Measurements from ENCODE around the gene MGAT3.

The MGAT3 gene

DNA sequence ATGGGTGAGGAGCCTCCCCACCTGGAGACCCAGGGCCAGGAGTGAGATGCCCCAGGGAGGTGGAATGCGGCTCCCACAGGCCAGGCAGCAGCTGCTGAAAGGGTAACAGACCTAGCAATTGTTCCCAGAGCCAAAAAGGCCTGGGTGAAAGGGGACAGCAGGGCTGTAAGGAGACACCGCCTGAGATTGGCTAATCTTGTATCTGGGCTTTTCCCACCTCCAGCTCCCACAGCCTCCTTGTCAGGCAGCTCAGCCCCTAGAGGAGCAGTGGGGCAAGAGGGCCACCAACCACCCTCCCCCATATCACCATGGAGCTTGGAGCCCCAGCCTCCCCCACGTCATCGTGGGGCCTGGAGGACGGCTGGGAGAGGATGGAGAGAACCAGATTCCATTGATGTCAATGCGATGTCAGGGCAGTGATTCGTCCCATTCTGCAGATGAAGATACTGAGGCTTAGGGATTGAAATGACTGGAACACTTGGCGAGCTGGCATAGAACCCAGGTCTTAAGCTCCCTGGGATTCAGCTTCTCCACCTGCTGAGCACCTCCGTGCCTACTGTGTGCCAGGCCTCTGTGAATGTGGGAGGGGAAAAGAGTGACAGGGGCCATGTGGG lies 2.9 kb upstream of the MGAT3 start:
- no peak for DNase-seq

DNA sequence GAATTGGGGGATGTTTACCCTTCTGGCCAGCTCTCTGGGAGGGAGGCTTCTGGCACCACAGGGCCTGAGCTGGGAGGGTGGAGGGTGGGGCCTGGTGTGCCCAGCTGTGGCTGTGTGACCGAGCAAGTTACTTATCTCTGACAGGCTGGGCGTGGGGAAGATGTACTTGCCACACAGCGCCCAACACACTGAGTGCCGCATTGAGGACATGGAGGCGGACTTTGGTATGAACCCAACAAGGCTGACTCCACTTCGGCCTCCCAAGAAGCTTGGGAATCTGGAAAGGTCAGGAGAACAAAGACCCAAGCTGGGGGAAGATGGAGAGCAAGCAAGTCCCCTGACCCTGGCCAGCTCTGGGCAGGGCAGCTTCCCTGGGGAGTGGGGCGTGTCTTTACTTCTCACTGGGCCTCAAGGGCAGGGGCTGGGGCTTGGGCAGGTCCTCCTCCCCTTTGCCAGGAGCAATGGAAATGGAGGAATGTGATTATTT lies 2.4 kb upstream of the MGAT3 start:
- no peak for DNase-seq

DNA sequence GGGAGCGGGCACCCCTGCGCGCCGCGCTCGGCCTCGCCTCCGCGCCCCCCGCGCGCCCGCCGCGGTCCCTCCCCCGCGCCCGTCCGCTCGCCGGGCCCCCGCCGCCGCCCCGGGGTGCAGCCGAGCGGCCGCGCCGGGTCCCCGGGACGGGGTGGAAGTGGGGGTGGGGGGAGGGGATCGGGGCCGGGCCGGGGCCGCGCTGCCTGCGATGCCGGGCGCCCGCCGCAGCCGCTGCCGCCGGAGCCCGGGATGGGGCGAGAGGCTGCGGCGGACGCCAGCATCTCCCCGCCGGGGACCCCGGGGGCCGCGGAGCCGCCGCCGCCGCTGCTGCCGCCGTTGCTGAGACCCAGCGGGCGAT lies 365 bp downstream of the MGAT3 start:
- DNase-seq, result no peak

DNA sequence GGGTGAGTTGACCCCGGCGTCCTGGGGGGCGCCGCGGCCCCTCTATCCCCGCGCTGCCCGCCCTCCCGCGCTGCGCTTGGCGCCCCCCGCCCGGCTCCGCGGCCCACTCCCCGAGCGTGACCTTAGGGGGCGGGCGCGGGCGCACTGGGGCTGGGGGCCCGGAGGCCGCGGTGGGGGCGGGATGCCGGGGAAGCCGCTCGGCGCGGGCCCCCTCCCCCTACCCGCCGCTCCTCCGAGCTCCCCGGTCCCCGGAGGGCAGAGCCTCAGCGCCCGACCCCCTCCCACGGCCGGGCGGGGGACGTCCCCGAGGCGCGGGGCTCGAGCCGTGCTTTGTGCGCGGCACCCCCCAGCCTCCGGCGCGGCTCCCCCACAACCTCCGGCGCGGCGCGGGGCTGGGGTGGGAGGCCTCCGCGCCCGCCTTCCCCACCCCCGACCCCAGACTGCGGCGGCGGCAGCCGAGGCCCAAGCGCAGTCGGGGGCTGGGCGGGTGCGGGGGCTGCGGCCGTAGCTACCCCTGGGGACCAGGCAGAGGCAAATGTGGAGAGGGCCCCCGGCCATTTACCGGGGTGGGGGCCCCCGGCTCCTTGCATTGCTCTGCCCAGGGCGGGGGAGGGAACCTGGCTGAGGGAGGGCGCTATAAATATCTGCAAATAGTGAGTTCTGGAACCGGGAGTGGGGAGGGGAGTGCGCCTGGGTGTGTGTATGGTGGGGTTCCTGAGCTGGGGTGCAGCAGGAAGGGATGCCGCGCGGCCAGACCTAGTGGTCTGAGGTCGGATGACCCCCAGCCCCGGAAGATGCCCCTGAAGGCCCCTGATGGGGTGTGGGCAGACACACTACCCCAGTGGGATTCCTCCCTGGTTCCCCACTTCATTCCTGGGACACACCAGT lies 988 bp downstream of the MGAT3 start:
- DNase-seq, result no peak

DNA sequence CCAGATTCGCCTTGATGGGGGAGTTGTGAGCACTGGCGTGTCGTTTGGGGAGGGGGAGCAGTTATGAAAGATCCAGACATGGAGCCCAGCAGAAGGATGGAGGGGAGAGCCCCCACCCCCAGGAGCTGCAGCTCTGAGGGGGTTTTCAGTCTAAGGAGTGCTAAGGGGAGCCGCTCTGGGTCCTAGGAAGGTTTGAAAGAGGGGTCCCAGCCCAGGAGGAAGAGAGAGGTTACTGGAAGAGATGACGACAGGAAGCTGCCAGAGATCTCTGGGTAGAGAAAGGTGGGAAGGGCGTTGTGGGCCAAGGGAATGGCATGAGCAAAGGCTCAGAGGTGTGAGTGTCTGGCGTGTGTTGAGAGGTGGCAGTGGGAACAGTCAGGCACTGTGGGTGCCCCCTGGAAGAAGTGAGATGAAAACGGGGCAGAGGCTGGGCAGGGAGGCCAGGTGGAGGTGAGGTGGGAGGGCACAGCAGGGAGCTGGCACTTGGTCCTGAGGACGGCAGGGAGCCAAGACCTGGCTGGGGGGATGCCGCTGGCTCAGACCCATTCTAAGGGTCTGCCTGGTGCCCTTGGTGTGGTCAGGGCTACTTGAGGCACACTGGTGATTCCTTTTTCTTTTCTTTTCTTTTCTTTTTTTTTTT lies 1.8 kb downstream of the MGAT3 start:
- DNase-seq, result no peak

DNA sequence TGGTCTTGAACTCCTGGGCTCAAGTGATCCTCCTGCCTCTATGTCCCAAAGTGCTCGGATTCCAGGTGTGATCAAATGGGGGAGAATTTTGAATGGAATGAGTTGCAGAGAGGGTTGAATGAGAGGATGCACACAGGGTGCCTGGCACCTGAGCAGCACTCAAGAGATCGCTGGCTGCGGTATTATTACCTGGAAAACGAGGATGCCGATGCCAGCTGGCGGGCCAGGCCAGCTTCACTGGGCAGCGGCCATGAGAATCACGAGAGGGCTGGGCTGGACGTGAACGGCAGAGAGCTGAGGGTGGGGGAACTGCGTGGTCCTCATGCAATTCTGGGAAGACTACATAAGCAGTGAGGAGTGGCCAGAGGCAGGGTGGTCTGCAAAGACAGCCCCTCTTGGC lies 2.9 kb downstream of the MGAT3 start:
- DNase-seq, result no peak

DNA sequence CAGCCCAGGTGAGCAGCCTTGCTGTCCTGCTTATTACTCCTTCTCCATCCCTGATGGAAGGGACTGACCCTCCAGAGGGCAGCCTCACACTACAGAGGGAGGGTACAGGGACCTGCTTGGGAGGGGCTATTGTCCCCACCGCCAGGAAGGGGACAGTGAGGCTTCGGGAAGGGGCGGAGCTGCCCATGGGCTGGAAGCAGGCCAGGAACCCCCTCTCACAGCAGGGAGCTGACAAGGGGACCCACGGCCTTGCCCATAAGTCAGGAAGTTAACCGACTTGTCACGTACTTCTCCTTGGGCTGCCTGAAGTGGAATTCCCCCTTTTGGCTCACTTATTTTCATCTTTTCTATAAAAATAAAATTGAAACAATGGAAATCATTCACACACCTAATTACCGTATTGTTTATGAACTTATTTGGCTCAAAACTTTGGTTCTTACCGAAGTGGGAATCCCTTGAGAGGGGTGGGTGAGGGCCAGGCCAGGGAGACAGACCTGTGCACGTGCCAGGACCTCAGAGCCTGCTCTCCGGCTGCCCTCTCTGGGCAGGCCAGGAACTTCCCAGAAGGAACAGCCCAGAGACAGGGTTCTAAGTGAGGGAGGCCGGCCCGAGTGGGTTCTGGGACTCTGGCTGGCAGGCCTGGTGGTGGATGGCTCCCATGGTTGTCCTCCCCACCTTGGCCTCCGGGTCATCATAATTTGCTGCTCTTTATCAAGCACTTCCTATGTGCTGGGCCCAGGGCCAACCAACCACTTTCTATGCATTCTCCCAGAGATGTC lies 5.8 kb downstream of the MGAT3 start:
- no peak for DNase-seq

DNA sequence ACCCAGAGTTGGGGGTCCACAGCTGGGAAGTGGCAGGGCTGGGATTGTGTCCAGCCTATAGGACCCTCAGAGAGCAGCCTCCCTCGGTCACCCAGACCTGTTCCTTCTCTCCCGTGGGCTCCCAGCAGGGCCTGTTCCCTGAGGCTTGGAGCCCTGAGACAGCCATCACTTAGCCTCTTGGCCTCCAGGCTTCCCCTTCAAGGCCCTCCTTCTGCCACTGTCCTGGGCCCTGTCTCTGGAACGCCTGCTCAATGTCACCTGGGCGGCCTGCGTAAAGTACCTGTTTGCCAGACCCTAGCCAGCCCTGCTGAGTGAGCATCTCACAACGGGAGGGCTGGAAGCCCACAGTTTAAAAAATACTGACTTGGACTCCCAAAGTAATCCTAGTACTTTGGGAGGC lies 6.5 kb downstream of the MGAT3 start:
- DNase-seq, result no peak

DNA sequence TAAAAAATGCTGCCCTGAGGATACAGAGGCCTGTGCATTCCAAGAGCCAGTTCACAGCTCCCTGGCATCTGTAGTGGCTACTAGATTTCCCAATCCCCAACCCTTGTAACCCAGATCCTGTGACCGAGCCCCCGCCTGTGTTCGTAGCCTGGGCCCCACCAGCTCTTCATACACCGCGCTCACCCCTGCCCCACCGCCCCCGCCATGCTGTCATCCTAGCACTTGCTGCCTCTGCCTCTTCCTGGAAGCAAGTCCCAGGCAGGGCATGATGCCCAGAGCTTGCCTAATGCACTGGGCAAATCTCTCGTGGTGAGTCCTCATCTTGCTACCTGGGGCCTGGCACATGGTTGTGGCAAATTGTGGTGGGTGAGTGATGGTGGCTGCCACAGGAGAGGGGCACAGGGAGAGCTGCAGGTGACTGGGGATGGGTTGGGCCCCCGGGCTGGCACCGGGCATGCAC lies 7.1 kb downstream of the MGAT3 start:
- DNase-seq, result no peak

DNA sequence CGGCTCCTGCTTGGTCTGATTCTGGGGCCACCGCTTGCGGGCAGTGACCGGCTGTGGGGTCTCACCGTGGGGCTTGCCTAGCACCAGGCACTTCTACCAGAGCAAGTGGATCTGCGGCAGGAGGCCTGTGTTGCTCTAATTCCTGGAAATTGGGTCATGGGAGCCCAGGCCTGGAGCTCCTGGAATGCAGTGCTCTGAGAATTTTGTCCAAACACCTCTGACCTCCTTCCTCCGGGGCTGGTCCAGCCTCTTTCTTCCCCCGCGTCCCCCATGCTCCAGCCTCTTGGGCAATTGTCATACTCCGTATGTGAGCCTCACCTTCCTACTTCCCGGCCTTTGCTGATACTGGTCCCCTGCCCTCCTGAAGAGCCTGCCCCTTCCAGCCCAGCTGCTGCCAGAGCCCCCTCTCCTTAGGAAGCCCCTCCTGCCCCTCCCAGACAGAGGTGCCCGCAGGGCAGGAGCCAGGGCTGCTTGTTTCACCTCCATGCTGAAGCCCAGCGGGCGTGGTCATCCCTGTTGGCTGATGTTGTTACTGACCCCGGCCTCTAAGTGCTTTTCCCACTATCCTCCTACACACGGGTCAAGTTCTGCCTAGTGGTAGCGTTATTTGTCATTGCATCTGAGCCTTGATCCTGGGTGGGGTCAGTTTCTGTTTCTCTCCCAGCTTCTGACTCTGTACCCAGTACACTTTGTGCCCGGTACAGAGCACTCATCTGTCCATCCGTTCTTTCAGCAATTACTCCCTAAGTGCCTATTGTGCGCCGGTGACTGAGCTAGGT lies 9.6 kb downstream of the MGAT3 start:
- DNase-seq, result no peak

DNA sequence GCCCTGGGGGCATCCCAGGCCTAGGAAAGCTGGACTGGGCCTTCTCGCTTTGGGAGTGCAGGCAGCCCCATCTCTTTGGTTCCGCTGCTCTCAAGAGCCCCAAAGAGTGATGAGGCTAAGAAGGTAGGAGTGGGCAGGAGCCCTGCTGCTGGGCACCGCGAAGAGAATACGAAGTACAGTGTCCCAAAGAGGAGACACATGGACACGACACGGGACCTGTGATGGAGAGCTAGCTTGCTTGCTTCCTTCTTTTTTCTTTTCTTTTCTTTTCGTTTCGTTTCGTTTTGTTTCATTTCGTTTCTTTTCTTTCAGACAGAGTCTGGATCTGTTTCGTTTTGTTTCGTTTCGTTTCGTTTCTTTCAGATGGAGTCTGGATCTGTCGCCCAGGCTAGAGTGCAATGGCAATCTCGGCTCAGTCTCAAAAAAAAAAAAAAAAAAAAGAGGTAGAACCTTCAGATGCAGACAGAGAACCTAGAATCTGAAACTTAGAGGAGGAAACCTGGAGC lies 10.6 kb downstream of the MGAT3 start:
- DNase-seq, result no peak

DNA sequence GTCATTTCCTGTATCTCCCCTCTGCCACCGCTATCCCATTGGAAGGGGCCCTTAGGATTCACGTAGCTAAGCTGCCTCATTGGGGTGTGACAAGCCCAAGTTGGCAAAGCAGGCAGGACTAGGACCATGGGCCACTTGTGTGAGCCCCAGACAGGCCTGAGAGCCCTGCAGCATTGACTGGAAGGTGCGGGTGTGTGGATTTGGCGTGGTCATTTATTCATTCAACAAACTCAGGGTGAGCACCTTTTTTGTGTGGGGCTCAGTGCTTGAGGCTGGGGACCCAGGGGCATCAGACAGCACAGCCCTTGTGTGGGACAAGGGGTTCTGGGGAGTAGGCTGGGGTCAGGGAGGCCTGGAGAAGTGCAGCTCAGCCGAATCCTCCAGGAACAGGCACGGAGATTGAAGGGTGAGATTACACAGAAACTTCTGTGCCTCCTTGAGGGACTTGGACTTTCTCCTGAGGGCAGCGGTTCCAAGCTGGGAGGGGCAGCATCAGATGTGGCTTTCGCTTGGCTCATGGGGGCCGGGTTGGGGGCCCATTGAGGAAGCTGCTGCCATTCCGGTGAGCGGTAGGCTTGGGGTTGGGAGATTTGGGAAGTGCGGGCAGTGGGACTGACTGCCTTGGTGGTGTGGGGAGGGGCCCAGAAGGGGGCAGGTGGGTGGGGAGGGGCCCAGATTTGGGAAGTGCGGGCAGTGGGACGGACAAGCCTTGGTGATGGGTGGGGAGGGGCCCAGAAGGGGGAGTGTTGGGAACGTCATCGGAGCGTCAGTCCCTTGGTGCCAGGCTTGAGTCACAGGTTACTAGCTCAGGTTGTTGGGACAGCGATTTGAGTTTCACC lies 11.9 kb downstream of the MGAT3 start:
- no peak for DNase-seq

DNA sequence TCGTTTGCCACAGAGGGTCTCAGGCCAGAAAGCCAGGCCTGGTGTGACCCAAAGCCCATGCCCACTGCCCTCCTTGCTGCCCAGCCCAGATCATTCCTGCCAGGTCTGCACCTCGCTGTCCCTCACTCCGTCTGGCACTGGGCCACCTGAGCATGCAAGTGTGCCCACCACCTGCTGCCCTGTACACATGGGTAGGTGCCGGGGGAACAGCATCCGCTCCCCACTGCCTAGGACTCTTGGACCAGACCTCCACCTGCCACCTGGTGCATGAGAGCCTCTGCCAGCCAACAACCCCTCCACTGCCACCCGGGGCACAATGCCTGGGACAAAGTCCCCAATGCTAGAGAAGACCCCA lies 12.5 kb downstream of the MGAT3 start:
- no peak for DNase-seq

DNA sequence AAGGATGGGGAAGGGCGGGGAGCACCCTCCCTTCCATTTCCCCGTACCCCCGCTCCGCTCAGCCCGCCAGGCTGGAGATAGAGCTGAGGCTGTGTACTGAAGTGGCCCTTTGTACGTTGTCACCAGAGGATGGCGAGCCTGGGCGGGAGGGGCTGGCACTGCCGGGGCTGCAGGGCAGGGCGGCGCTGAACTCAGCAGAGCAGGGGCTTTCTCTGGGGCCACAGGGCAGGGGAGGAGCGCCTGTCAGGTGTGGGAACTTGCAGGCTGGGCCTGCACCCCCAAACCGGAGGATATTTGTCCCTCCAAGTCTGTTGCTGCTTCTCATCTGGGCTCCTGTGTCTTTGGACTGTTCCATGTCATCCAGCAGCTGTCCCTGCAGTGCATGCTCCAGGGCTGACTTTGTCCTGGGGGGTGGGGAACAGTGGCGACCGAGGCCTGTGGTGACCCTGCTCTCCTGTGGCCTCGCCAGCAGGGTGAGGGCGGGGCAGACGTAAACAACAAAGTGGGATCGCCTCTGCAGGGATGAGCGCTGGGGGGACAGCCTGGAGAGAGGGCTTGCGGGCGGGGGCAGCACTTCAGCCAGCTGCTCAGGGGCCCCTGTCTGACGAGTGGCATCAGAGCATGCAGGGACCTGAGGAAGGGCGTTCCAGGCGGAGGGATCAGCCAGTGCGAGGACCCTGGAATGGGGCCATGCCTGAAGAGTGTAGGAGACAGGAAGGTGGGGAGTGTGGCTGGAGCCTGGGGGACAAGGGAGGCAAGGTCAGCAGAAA lies 13.1 kb downstream of the MGAT3 start:
- no peak for DNase-seq

DNA sequence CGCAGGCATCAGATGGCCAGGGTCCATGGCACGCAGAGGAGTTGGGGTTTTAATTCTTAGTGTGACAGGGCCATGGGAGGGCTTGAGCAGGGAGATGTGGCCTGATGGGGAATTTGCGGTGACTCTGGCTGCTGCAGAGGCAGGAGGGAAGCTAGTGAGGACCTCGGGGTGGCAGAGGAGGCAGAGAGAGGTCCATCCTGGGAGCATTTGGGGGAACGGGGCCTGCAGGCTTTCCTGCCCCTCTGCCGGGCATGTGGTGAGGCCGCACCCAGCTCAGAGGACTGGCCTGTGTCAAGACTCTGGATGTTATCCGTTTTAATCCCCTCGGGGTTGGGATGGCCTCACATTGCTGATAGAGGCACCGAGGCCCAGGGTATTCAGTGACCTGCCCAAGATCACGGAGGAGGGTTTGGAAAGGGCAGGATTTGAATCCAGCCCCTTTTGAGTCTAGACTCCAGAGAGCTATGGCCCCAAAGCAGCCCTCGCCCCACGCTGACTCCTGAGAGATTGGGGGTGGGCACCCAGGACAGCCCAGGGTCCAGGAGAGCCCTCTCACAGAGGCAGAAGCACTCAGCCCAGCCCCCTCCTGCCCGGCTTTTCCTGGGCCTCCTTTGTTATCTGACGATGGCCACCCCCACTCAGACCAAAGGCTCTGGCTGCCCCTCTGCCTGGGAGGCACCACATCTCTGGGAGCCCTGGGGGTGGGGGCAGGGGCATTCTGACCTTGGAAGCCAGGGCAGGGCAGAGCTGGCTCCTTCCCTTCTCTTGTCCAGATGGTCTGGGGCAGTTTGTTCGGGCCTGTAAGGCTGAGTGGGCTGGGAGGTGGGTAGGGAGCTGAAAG lies 13.9 kb downstream of the MGAT3 start:
- no peak for DNase-seq

DNA sequence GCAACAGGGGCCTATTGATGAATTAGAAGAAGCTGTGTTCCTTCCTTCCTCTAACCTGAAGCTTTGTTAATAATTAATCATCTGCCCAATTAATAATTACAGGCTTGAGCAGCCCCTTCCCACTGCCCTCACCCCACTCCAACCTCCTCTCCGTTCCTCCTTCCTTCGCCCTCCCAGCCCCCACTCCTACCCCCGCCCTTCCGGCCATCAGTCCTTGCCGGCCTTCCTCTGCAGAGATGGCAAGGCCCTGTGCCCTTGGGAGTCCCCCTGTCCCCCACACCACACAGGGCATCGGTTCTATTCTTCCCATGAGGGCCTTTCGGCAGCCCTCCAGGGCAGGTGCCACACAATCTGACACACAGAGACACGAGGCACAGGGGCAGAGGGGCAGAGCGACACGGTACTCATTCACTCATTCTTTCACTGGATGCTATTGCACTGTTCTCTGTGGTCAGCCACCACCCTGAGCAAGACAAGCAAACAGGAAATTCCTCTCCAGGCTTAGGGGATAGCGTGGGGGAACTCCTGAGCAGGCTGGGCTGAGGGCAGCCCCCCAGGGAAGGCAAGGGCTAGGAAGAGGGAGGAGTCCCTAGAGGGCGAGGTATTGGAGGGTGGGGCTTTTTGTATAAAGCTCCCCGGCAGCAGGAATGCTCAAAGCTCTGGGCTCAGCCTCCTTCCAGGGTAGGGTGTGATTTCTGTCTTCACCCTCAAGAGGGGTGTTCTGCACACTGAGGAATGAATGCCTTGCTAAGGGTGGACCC lies 14.7 kb downstream of the MGAT3 start:
- no peak for DNase-seq

DNA sequence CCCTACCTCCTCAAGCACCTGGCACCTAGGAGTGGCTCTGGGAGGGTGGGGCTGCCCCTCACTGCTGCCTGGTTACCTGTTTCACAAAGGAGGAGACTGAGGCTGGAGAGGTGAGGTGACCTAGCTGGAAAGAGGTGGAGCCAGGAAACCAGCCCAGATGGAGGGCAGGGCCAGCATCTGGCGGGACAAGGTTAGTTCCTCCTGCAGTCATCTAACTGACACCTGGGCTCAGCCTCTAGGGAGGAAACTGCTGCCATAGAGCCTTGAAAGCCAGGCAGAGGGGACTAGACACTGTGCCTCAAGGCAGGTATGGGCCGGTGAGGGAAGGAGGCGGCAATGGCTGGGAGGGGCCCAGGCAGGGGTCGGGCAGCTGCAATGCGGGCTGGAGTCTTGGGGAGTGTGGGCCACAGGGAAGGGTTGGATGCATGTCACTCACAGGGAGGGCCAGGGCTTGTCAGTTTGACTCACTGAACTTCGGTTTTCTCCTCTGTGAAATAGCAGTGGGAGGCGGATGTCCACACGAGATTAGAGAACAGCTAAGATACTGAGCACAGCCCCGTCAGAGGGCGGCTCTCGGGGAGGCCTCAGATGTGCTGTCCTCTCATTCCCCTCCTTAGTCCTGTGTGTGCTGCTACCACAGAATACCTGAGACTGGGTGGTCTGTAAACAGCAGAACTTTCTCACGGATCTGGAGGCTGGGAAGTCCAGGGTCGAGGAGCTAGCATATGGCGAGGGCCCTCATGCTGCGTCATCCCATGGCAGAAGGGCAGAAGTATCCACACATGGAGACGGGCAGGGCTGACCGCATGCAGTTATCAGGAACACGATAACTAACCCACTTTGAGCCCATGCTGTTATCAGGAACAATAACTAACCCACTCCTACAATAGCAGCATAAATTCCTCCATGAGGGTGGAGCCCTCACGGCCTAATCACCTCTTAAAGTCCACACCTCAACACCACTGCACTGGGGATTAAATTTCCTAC lies 16.1 kb downstream of the MGAT3 start:
- no peak for DNase-seq

Data from activated gamma-delta T cell (primary cell).